PC-9 (cell line): Measurements from ENCODE around the gene CIRBP. TPM values are rescaled to one million over a fixed set of nuclear protein-coding genes. Genes with fewer than 3 reads are reported as not detected.

Experiments
- BruUV-seq: library from RNA; stranded (reverse); fragments of 400-500 nt; replicated peaks from 2 replicates; lab custom pipeline; 2021; lab: Mats Ljungman, UMichigan
- CTCF ChIA-PET: fragments of 300-600 bp; sonication (Branson Sonifier 250); formaldehyde crosslinking; loops from one replicate; lab custom pipeline; 2022; ENCODE audit warnings: antibody characterized with exemption; lab: Charles Lee
- POLR2A ChIA-PET: fragments of 300-600 bp; sonication (Branson Sonifier 250); formaldehyde crosslinking; loops from one replicate; lab custom pipeline; 2022; ENCODE audit warnings: antibody characterized with exemption; ENCODE audit not compliant: unreplicated experiment; lab: Charles Lee
- DNase-seq, 2 experiments: peaks; one replicate each; pipeline versions ENCODE4 v3.0.0 to v3.0.0-alpha.2; 2015 to 2022; ENCODE audit warnings: mixed read lengths in 1 of 2
- H2AFZ ChIP-seq: fragments of 200-600 bp; sonication (generic); 2 replicates; pipeline ENCODE4 v1.8.1; 2017; ENCODE audit warnings: antibody characterized with exemption
- H3F3A ChIP-seq: fragments of 200-600 bp; sonication (generic); 2 replicates; pipeline ENCODE4 v1.8.1; 2017; ENCODE audit warnings: antibody characterized with exemption, mild to moderate bottlenecking, low read depth; ENCODE audit not compliant: insufficient read depth
- H3K27ac ChIP-seq: fragments of 200-600 bp; sonication (generic); 2 replicates; pipeline ENCODE4 v1.6.1; 2016; ENCODE audit warnings: mixed run types
- H3K27me3 ChIP-seq: fragments of 200-600 bp; sonication (generic); 2 replicates; pipeline ENCODE4 v1.6.1; 2016; ENCODE audit warnings: low read depth, mixed run types; ENCODE audit not compliant: insufficient read depth
- H3K36me3 ChIP-seq: fragments of 200-600 bp; sonication (generic); 2 replicates; pipeline ENCODE4 v1.6.1; 2016; ENCODE audit warnings: low read depth, mixed run types
- H3K4me1 ChIP-seq: fragments of 200-600 bp; sonication (generic); replicated peaks from 2 replicates; pipeline ENCODE4 v1.6.1; 2016; ENCODE audit warnings: mixed run types; ENCODE audit not compliant: insufficient read depth
- H3K4me2 ChIP-seq: fragments of 200-600 bp; sonication (generic); 2 replicates; pipeline ENCODE4 v1.6.1; 2017; ENCODE audit warnings: mixed run types
- H3K4me3 ChIP-seq: fragments of 200-600 bp; sonication (generic); 2 replicates; pipeline ENCODE4 v1.6.1; 2016; ENCODE audit warnings: mixed run types
- H3K79me2 ChIP-seq: fragments of 200-600 bp; sonication (generic); 2 replicates; pipeline ENCODE4 v1.6.1; 2017; ENCODE audit warnings: low read depth, mixed run types
- H3K9me2 ChIP-seq: fragments of 200-600 bp; sonication (generic); 2 replicates; pipeline ENCODE4 v1.8.1; 2017; ENCODE audit warnings: mild to moderate bottlenecking; ENCODE audit not compliant: insufficient read depth
- H3K9me3 ChIP-seq: fragments of 200-600 bp; sonication (generic); 2 replicates; pipeline ENCODE4 v1.8.1; 2016; ENCODE audit warnings: low read depth; ENCODE audit not compliant: insufficient read depth
- H4K20me1 ChIP-seq: fragments of 200-600 bp; sonication (generic); 2 replicates; pipeline ENCODE4 v1.8.1; 2017; ENCODE audit not compliant: insufficient read depth
- CTCF ChIP-seq: fragments of 200-600 bp; sonication (generic); conservative IDR thresholded peaks from 2 replicates; pipeline ENCODE4 v1.6.1; 2017; ENCODE audit warnings: mixed run types, antibody characterized with exemption, mild to moderate bottlenecking, moderate library complexity
- EZH2 ChIP-seq: fragments of 200-600 bp; sonication (generic); IDR thresholded peaks from 2 replicates; pipeline ENCODE4 v1.8.0; 2017; ENCODE audit warnings: antibody characterized with exemption, low read depth
- intact Hi-C: fragments of 100-400 bp; cut with micrococcal nuclease; formaldehyde crosslinking; loops from one replicate; pipeline ENCODE4 v1.10.0; 2022; ENCODE audit not compliant: unreplicated experiment
- total RNA-seq: library from RNA; stranded (reverse); gene quantifications from 2 replicates; pipeline ENCODE4 v1.2.3, GENCODE V29; 2021

CIRBP gene
- total RNA-seq, 1 experiment from 2014 or later, result 86.9 TPM

GRCh38 chr19:1282588-1283206 is 13.6 kb downstream of the CIRBP start:
- Histone ChIP-seq H3K79me2 (no peaks in the 10 kb centered on the region), H3K4me2 (no peak overlapping the region), H3F3A (peaks cover 14% of the 10 kb centered on the region; the same call in 1 of the 2 replicates), H3K4me1 (no peaks in the 10 kb centered on the region), H3K9me2 (no peaks in the 10 kb centered on the region), H2AFZ (no peak overlapping the region), H3K4me3 (no peak overlapping the region), H3K36me3 (no peaks in the 10 kb centered on the region), H3K27me3 (0 out of 2 replicates have a peak, but pooled peaks cover 12% of the 10 kb centered on the region), H3K9me3 (no peaks in the 10 kb centered on the region), H3K27ac (no peak overlapping the region), H4K20me1 (peaks cover 5% of the 10 kb centered on the region)
- no TSS peak for BruUV-seq
- CTCF ChIA-PET, result interaction anchor here (0.6 kb wide), 1 partner anchor 737 kb away, joined by 5 read pairs; no protein-coding TSS in a partner anchor
- POLR2A ChIA-PET, result no interaction called here
- DNase-seq, result no peak
- intact Hi-C loops, result no loop called here
- no peak for TF ChIP-seq CTCF
- TF ChIP-seq EZH2, result no peak

- H3K36me3 ChIP-seq, result no peaks in the 10 kb centered on the region
- H3K27ac ChIP-seq, result no peak overlapping the region
- no peak for TF ChIP-seq CTCF
- no peak for TF ChIP-seq EZH2
- H3K27me3 ChIP-seq, result 0 out of 2 replicates have a peak, but pooled peaks cover 19% of the 10 kb centered on the region
- no peaks in the 10 kb centered on the region for H3K9me3 ChIP-seq
- H4K20me1 ChIP-seq, result peaks cover 5% of the 10 kb centered on the region
- CTCF ChIA-PET, result no interaction called here
- POLR2A ChIA-PET, result no interaction called here
- no peak overlapping the region for H3K4me2 ChIP-seq
- H3K79me2 ChIP-seq, result no peaks in the 10 kb centered on the region
- no peak for DNase-seq
- H3F3A ChIP-seq, result peaks cover 14% of the 10 kb centered on the region; the same call in 1 of the 2 replicates
- H3K9me2 ChIP-seq, result no peaks in the 10 kb centered on the region
- no peak overlapping the region for H2AFZ ChIP-seq
- H3K4me3 ChIP-seq, result no peak overlapping the region
- BruUV-seq, result no TSS peak
- no peaks in the 10 kb centered on the region for H3K4me1 ChIP-seq
- intact Hi-C loops, result no loop called here
Measured at GRCh38 chr19:1283207-1283916, 14.2 kb downstream of the CIRBP start.

GRCh38 chr19:1283917-1284292 is 14.8 kb downstream of the CIRBP start:
- POLR2A ChIA-PET, result no interaction called here
- peaks cover 5% of the 10 kb centered on the region for H4K20me1 ChIP-seq
- TF ChIP-seq EZH2 (no peak), CTCF (no peak)
- no peaks in the 10 kb centered on the region for H3K36me3 ChIP-seq
- no peaks in the 10 kb centered on the region for H3K9me2 ChIP-seq
- DNase-seq, result no peak
- peaks cover 14% of the 10 kb centered on the region; the same call in 1 of the 2 replicates for H3F3A ChIP-seq
- H3K4me2 ChIP-seq, result no peak overlapping the region
- no peaks in the 10 kb centered on the region for H3K4me1 ChIP-seq
- H3K27me3 ChIP-seq, result 0 out of 2 replicates have a peak, but pooled peaks cover 19% of the 10 kb centered on the region
- no peaks in the 10 kb centered on the region for H3K79me2 ChIP-seq
- H3K4me3 ChIP-seq, result no peak overlapping the region
- CTCF ChIA-PET, result no interaction called here
- no peak overlapping the region for H3K27ac ChIP-seq
- H2AFZ ChIP-seq, result no peak overlapping the region
- BruUV-seq, result no TSS peak
- intact Hi-C loops, result no loop called here
- no peaks in the 10 kb centered on the region for H3K9me3 ChIP-seq
